ENCODE data around the gene PITX1.

DNA sequence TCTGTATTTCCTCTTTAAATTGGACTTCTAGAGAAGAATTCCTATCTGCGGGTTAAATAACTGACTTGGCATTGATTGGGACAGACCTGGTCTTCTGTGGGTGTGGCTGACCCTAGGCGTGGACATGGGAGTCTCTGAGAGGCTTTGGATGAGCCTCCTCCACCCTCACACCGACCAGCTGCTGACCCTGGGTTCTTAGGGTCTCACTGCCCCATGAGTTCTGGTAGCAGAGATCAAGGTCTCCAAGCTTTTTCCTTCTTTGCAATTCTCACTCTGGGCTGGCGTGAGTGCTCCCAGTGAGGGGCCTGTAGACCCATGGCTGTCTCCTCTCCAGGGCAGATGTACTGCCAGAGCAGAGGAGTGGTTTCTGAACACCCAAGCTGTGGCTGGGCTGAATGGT, 41.6 kb upstream of the PITX1 start:
- no peak for TF ChIP-seq EZH2 (IDR thresholded peaks at IDR 0.05; ENCODE audit: borderline replicate concordance, insufficient read depth, low read depth, low read length, poor library complexity, severe bottlenecking)
- TF ChIP-seq, protein P1, sequence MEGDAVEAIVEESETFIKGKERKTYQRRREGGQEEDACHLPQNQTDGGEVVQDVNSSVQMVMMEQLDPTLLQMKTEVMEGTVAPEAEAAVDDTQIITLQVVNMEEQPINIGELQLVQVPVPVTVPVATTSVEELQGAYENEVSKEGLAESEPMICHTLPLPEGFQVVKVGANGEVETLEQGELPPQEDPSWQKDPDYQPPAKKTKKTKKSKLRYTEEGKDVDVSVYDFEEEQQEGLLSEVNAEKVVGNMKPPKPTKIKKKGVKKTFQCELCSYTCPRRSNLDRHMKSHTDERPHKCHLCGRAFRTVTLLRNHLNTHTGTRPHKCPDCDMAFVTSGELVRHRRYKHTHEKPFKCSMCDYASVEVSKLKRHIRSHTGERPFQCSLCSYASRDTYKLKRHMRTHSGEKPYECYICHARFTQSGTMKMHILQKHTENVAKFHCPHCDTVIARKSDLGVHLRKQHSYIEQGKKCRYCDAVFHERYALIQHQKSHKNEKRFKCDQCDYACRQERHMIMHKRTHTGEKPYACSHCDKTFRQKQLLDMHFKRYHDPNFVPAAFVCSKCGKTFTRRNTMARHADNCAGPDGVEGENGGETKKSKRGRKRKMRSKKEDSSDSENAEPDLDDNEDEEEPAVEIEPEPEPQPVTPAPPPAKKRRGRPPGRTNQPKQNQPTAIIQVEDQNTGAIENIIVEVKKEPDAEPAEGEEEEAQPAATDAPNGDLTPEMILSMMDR (IDR thresholded peaks at IDR 0.05): no peak
